GM12878 (cell line): Measurements from ENCODE around the gene SLC25A13. TPM values are rescaled to one million over a fixed set of nuclear protein-coding genes. Genes with fewer than 3 reads are reported as not detected.

Experiments
- ATAC-seq: fragments of 200-7000 bp; cut with Tn5 transposase; 3 replicates; pipeline ENCODE4 v1.9.1; 2020; ENCODE audit warnings: mild to moderate bottlenecking, moderate library complexity
- BruUV-seq: library from RNA; stranded (reverse); fragments of 400-500 nt; replicated peaks from 2 replicates; lab custom pipeline; 2021; lab: Mats Ljungman, UMichigan
- CTCF ChIA-PET: fragments of 300-600 bp; sonication (Branson Sonifier 250); formaldehyde crosslinking; extraction: SDS; loops from one replicate; lab custom pipeline; 2021; ENCODE audit warnings: inconsistent platforms; lab: Yijun Ruan, JAX
- POLR2A ChIA-PET: fragments of 350-600 bp; formaldehyde crosslinking; extraction: SDS; loops from one replicate; lab custom pipeline; 2021; ENCODE audit warnings: inconsistent platforms; lab: Charles Lee
- RAD21 ChIA-PET: fragments of 300-600 bp; sonication (Branson Sonifier 250); formaldehyde crosslinking; loops from one replicate; lab custom pipeline; 2023; ENCODE audit warnings: antibody characterized with exemption; ENCODE audit not compliant: unreplicated experiment; lab: Charles Lee
- SMC1A ChIA-PET: fragments of 300-600 bp; sonication (Branson Sonifier 250); formaldehyde crosslinking; loops from one replicate; lab custom pipeline; 2023; ENCODE audit not compliant: unreplicated experiment, uncharacterized antibody; lab: Charles Lee
- DNase-seq: peaks from one replicate; pipeline ENCODE4 v3.0.0-alpha.2; 2011; ENCODE audit warnings: low read depth, low spot score
- FAIRE-seq: peaks from 3 replicates; lab custom pipeline; 2011; peaks lifted over from hg19 to GRCh38; lab: Jason Lieb, UNC
- H2AFZ ChIP-seq: 2 replicates; pipeline ENCODE4 v1.6.0; 2011; ENCODE audit warnings: low read depth, low read length, control low read depth; ENCODE audit not compliant: control insufficient read depth
- H3K27ac ChIP-seq: 2 replicates; pipeline ENCODE4 v1.5.1; 2011; ENCODE audit warnings: control low read depth; ENCODE audit not compliant: control insufficient read depth, insufficient read depth
- H3K27me3 ChIP-seq, 2 experiments: replicated peaks in 1 of 2; 2 replicates each; pipeline versions ENCODE4 v1.6.0 to v1.6.1; 2011; ENCODE audit warnings: low read length in 1 of 2; ENCODE audit not compliant: control insufficient read depth in 2 of 2, insufficient read depth in 2 of 2
- H3K36me3 ChIP-seq, 2 experiments: 2 replicates each; pipeline ENCODE4 v1.5.1; 2011; ENCODE audit warnings: low read length in 1 of 2; ENCODE audit not compliant: control insufficient read depth in 2 of 2, insufficient read depth in 2 of 2
- H3K4me1 ChIP-seq: 2 replicates; pipeline ENCODE4 v1.6.1; 2011; ENCODE audit warnings: mild to moderate bottlenecking, low read length, moderate library complexity, mixed read lengths; ENCODE audit not compliant: control insufficient read depth, insufficient read depth
- H3K4me2 ChIP-seq: 2 replicates; pipeline ENCODE4 v1.6.0; 2011; ENCODE audit warnings: control low read depth; ENCODE audit not compliant: control insufficient read depth, insufficient read depth
- H3K4me3 ChIP-seq: fragments of 200-600 bp; sonication (generic); 2 replicates; pipeline ENCODE4 v1.5.1; 2016
- H3K79me2 ChIP-seq: 2 replicates; pipeline ENCODE4 v1.6.0; 2011; ENCODE audit warnings: low read length; ENCODE audit not compliant: control insufficient read depth, insufficient read depth
- H3K9ac ChIP-seq: 2 replicates; pipeline ENCODE4 v1.8.0; 2011; ENCODE audit warnings: low read length, control low read depth, mixed read lengths; ENCODE audit not compliant: control insufficient read depth, insufficient read depth
- H3K9me3 ChIP-seq: replicated peaks from 3 replicates; pipeline ENCODE4 v1.5.1; 2011; ENCODE audit warnings: mild to moderate bottlenecking, low read length; ENCODE audit not compliant: control insufficient read depth, insufficient read depth
- H4K20me1 ChIP-seq: 2 replicates; pipeline ENCODE4 v1.6.0; 2011; ENCODE audit not compliant: control insufficient read depth, insufficient read depth
- ATF7 ChIP-seq: fragments of 450-650 bp; IDR thresholded peaks from 2 replicates; pipeline ENCODE4 v1.6.1; 2016; ENCODE audit warnings: low read depth, mild to moderate bottlenecking
- BCL11A ChIP-seq: IDR thresholded peaks from 2 replicates; pipeline ENCODE4 v1.6.1; 2011; ENCODE audit warnings: low read depth, low read length
- CBX5 ChIP-seq: sonication (generic); IDR thresholded peaks from 2 replicates; pipeline ENCODE4 v1.6.1; 2016; ENCODE audit warnings: low read depth, moderate library complexity, mild to moderate bottlenecking, inconsistent platforms
- CHD1 ChIP-seq: IDR thresholded peaks from 2 replicates; pipeline ENCODE4 v1.6.1; 2012; ENCODE audit warnings: low read depth, low read length, improper control_type of control experiment
- DPF2 ChIP-seq: fragments of 450-650 bp; IDR thresholded peaks from 2 replicates; pipeline ENCODE4 v1.6.1; 2017; ENCODE audit warnings: mild to moderate bottlenecking
- EGR1 ChIP-seq, 2 experiments: IDR thresholded peaks; 1 replicate in 1 of 2; 2 replicates in 1 of 2; pipeline ENCODE4 v1.6.1; 2011 to 2012; ENCODE audit warnings: low read depth in 2 of 2, low read length in 2 of 2, borderline replicate concordance in 1 of 2, mild to moderate bottlenecking in 1 of 2, moderate library complexity in 1 of 2
- HDAC2 ChIP-seq: fragments of 200-600 bp; sonication (generic); IDR thresholded peaks from 2 replicates; pipeline ENCODE4 v1.6.1; 2017
- IKZF2 ChIP-seq, 2 experiments: fragments of 450-650 bp; IDR thresholded peaks; 2 replicates each; pipeline ENCODE4 v1.6.1; 2017; ENCODE audit warnings: mild to moderate bottlenecking in 2 of 2, moderate library complexity in 2 of 2
- LARP7 ChIP-seq: fragments of 450-650 bp; IDR thresholded peaks from 2 replicates; pipeline ENCODE4 v1.6.1; 2017; ENCODE audit warnings: mild to moderate bottlenecking
- NBN ChIP-seq: fragments of 450-650 bp; IDR thresholded peaks from 2 replicates; pipeline ENCODE4 v1.6.1; 2016
- NRF1 ChIP-seq: conservative IDR thresholded peaks from 2 replicates; pipeline ENCODE4 v1.6.1; 2011; ENCODE audit warnings: mild to moderate bottlenecking, low read depth, low read length, improper control_type of control experiment
- PAX8 ChIP-seq: fragments of 450-650 bp; IDR thresholded peaks from 2 replicates; pipeline ENCODE4 v1.6.1; 2017; ENCODE audit warnings: mild to moderate bottlenecking, moderate library complexity
- RELA ChIP-seq: fragments of 450-650 bp; IDR thresholded peaks from 2 replicates; pipeline ENCODE4 v1.8.0; 2014; ENCODE audit warnings: borderline replicate concordance; ENCODE audit not compliant: partially characterized antibody
- SIN3A ChIP-seq: IDR thresholded peaks from 2 replicates; pipeline ENCODE4 v1.6.1; 2012; ENCODE audit warnings: low read depth, low read length, improper control_type of control experiment
- SUZ12 ChIP-seq: fragments of 200-600 bp; sonication (generic); IDR thresholded peaks from one replicate; pipeline ENCODE4 v1.6.1; 2018; ENCODE audit warnings: antibody characterized with exemption, mild to moderate bottlenecking; ENCODE audit not compliant: unreplicated experiment
- ZNF274 ChIP-seq: IDR thresholded peaks from one replicate; pipeline ENCODE4 v1.8.0; 2011; ENCODE audit not compliant: insufficient read length, insufficient read depth
- ZNF384 ChIP-seq: IDR thresholded peaks from 2 replicates; pipeline ENCODE4 v1.6.1; 2012; ENCODE audit warnings: low read depth, mild to moderate bottlenecking, low read length, improper control_type of control experiment, borderline replicate concordance
- WGBS: methylation state at CpG from one replicate; pipeline ENCODE4 v1.1.6; 2016; ENCODE audit warnings: low lambda C conversion rate; ENCODE audit not compliant: insufficient replicate concordance, insufficient coverage; ENCODE audit errors: missing lambda C conversion rate; 5-methylcytosine and 5-hydroxymethylcytosine counted together
- in situ Hi-C: fragments of 300-500 bp; cut with MboI; formaldehyde crosslinking; loops from 9 replicates; pipeline ENCODE4 v1.14.3; 2018; ENCODE audit warnings: mixed read lengths
- intact Hi-C: fragments of 100-400 bp; cut with micrococcal nuclease; formaldehyde crosslinking; loops from one replicate; pipeline ENCODE4 v1.14.2; 2022; ENCODE audit not compliant: unreplicated experiment
- polyA plus RNA-seq, 11 experiments: library from polyadenylated mRNA; depleted of rRNA in 4 of 11; unstranded in 6 of 11; stranded (reverse) in 5 of 11; fragments of >200 nt; fragmentation: Nextera tagmentation in 4 of 11; fragmentation: Illumina TruSeq in 1 of 11; extraction: Ambion mirVana in 4 of 11; extraction: Trizol in 1 of 11; gene quantifications; 1 replicate in 1 of 11; 2 replicates in 10 of 11; pipeline versions ENCODE4 v1.2.1 to v1.2.3, GENCODE V29; 2011 to 2016; ENCODE audit warnings: inconsistent platforms in 2 of 11, missing spikeins in 2 of 11, low read depth in 1 of 11
- total RNA-seq, 4 experiments: library from RNA; depleted of rRNA in 3 of 4; stranded (reverse); fragments of >200 nt in 3 of 4; fragmentation: Illumina TruSeq in 1 of 4; extraction: Trizol in 1 of 4; gene quantifications; 2 replicates each; pipeline versions ENCODE4 v1.2.1 to v1.2.3, GENCODE V29; 2013 to 2021
- TF ChIP-seq, protein P1 (sequence below): IDR thresholded peaks from 2 replicates; pipeline ENCODE4 v1.6.1; 2012; ENCODE audit warnings: low read length, inconsistent platforms

The SLC25A13 gene
- total and polyA plus RNA-seq, 10 of the 15 experiments (the other 5 are each of a cell fraction or from before 2014, with no cell fraction given) = 7.0 to 24.7 (median 18.6) TPM

DNA sequence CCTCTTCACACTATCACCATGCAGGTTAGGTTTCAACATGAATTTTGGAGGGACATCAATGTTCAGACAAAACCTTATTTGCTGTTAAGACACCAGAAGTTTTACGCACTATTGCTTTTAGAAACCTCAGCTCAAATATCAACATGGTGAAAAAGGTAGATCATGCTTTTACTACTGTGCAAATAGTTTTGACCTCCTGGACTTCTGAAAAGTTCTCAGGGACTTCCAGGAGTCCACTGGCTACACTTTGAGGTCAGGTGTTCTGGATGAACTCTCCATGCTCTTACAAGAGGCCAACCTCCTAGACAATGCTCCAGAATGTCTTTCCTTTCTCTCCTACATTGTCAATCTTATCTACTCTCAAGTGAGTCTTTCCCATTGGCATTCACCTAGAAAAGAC is 55.9 kb downstream of the SLC25A13 start:
- POLR2A ChIA-PET = no interaction called here
- Histone ChIP-seq H3K9ac (no peak overlapping the region), H3K27ac (no peak overlapping the region), H3K4me1 (no peaks in the 10 kb centered on the region), H3K79me2 (no peaks in the 10 kb centered on the region), H2AFZ (no peak overlapping the region), H3K9me3 (no peaks in the 10 kb centered on the region), H4K20me1 (no peaks in the 10 kb centered on the region), H3K4me3 (no peak overlapping the region), H3K36me3 (peaks cover 0 to 1% of the 10 kb centered on the region in 2 experiments; a peak in 2 of 4 replicates), H3K27me3 (no peaks in the 10 kb centered on the region), H3K4me2 (no peak overlapping the region)
- ATAC-seq (no peak), DNase-seq (no peak), FAIRE-seq (no peak)
- WGBS = 100% methylated on average over 1 of the region's 1 CpG
- TF ChIP-seq SUZ12 (no peak), CBX5 (no peak), NRF1 (no peak), ZNF274 (no peak), RELA (no peak), ZNF384 (no peak), NBN (no peak), IKZF2 (IDR thresholded peaks at IDR 0.05) (no peak), CHD1 (no peak)
- SMC1A ChIA-PET = no interaction called here
- in situ Hi-C loops = no loop called here
- intact Hi-C loops = no loop called here
- RAD21 ChIA-PET = no interaction called here
- BruUV-seq = no TSS peak
- CTCF ChIA-PET = no interaction called here

DNA sequence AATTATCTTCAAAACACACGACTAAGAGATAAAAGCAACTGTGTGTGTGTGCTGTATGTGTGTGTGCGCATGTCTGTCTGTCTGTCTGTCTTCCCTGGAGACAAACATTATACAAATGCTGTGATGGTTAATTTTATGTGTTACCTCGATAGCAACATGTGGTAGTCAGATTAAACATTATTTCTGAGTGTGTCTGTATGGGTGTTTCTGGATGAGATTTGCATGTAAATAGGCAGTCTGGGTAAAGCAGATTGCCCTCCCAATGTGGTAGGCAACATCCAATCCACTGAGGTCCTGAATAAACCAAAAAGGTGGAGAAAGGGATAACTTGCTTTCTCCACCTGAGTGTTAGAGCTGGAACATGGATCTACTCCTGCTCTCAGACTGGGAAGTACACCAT is 67.9 kb downstream of the SLC25A13 start:
- intact Hi-C loops = no loop called here
- DNase-seq (no peak), ATAC-seq (no peak), FAIRE-seq (no peak)
- SMC1A ChIA-PET = no interaction called here
- Histone ChIP-seq H3K9ac (no peak overlapping the region), H3K4me3 (no peak overlapping the region), H3K9me3 (no peaks in the 10 kb centered on the region), H4K20me1 (no peaks in the 10 kb centered on the region), H3K4me2 (no peak overlapping the region), H3K79me2 (no peaks in the 10 kb centered on the region), H3K27me3 (no peaks in the 10 kb centered on the region), H3K4me1 (no peaks in the 10 kb centered on the region), H3K27ac (no peak overlapping the region), H3K36me3 (no peaks in the 10 kb centered on the region), H2AFZ (no peak overlapping the region)
- POLR2A ChIA-PET = no interaction called here
- in situ Hi-C loops = no loop called here
- no TSS peak for BruUV-seq
- RAD21 ChIA-PET = no interaction called here
- TF ChIP-seq BCL11A (no peak), LARP7 (no peak), ATF7 (no peak), DPF2 (no peak), EGR1 (IDR thresholded peaks at IDR 0.05; ENCODE audit: borderline replicate concordance in 1 of 2, low read depth in 2 of 2, low read length in 2 of 2) (no peak), HDAC2 (no peak), PAX8 (no peak), SIN3A (no peak)
- TF ChIP-seq, protein P1, sequence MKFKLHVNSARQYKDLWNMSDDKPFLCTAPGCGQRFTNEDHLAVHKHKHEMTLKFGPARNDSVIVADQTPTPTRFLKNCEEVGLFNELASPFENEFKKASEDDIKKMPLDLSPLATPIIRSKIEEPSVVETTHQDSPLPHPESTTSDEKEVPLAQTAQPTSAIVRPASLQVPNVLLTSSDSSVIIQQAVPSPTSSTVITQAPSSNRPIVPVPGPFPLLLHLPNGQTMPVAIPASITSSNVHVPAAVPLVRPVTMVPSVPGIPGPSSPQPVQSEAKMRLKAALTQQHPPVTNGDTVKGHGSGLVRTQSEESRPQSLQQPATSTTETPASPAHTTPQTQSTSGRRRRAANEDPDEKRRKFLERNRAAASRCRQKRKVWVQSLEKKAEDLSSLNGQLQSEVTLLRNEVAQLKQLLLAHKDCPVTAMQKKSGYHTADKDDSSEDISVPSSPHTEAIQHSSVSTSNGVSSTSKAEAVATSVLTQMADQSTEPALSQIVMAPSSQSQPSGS = no peak
- WGBS = 99% methylated on average over 3 of the region's 3 CpGs
- CTCF ChIA-PET = no interaction called here
